ENCODE data around the gene CHID1. TPM values are rescaled to one million over a fixed set of nuclear protein-coding genes. Genes with fewer than 3 reads are reported as not detected.

The CHID1 gene
- total and polyA plus RNA-seq, 2 experiments from 2014 or later, result 72.3 to 202 TPM

- H3K4me3 ChIP-seq, result no peak overlapping the region
- no peaks in the 10 kb centered on the region for H3K4me1 ChIP-seq (ENCODE audit: insufficient read depth)
- H3K36me3 ChIP-seq (ENCODE audit: low read depth), result no peaks in the 10 kb centered on the region
- H3K27ac ChIP-seq, result no peak overlapping the region
- H3K9me2 ChIP-seq (ENCODE audit: insufficient read depth), result no peaks in the 10 kb centered on the region
- no peaks in the 10 kb centered on the region for H3K27me3 ChIP-seq (replicated peaks; ENCODE audit: insufficient read depth)
- 76 to 82% methylated on average over 17 to 27 of the region's 27 CpGs for WGBS, 2 experiments (ENCODE audit: low coverage in 1 of 2, low lambda C conversion rate in 2 of 2, missing lambda C conversion rate in 2 of 2)
- in situ Hi-C loops (cut with MboI), result no loop called here
- no peaks in the 10 kb centered on the region for H3K79me2 ChIP-seq (ENCODE audit: insufficient read depth)
- no peaks in the 10 kb centered on the region for H3F3A ChIP-seq (ENCODE audit: insufficient read depth)
- no peaks in the 10 kb centered on the region for H4K20me1 ChIP-seq (ENCODE audit: insufficient read depth)
- no peak overlapping the region for H3K9ac ChIP-seq
- H3K4me2 ChIP-seq (ENCODE audit: unreplicated experiment), result no peak overlapping the region
- no peaks in the 10 kb centered on the region for H3K9me3 ChIP-seq (ENCODE audit: low read depth)
- no peak overlapping the region for H2AFZ ChIP-seq
- no peak for DNase-seq
- TF ChIP-seq EZH2 (IDR thresholded peaks at IDR 0.05; ENCODE audit: insufficient read depth, poor library complexity, severe bottlenecking), result no peak
- no peak for TF ChIP-seq EZH2phosphoT487 (IDR thresholded peaks at IDR 0.05; ENCODE audit: insufficient read depth, low read depth)
These were observed 19.6 kb downstream of the CHID1 start for GRCh38 chr11:890794-891540.

GRCh38 chr11:889687-890475, 20.7 kb downstream of the CHID1 start:
- Histone ChIP-seq H3K9me2 (ENCODE audit: insufficient read depth) (no peaks in the 10 kb centered on the region), H3K9ac (no peak overlapping the region), H3K27me3 (replicated peaks; ENCODE audit: insufficient read depth) (no peaks in the 10 kb centered on the region), H3K27ac (no peak overlapping the region), H4K20me1 (ENCODE audit: insufficient read depth) (no peaks in the 10 kb centered on the region), H3K4me3 (no peak overlapping the region), H3K79me2 (ENCODE audit: insufficient read depth) (no peaks in the 10 kb centered on the region), H3K9me3 (ENCODE audit: low read depth) (no peaks in the 10 kb centered on the region), H3K36me3 (ENCODE audit: low read depth) (no peaks in the 10 kb centered on the region), H2AFZ (no peak overlapping the region), H3K4me1 (ENCODE audit: insufficient read depth) (no peaks in the 10 kb centered on the region), H3K4me2 (ENCODE audit: unreplicated experiment) (no peak overlapping the region), H3F3A (ENCODE audit: insufficient read depth) (no peaks in the 10 kb centered on the region)
- in situ Hi-C loops (cut with MboI), result no loop called here
- WGBS, 2 experiments (ENCODE audit: low coverage in 1 of 2, low lambda C conversion rate in 2 of 2, missing lambda C conversion rate in 2 of 2), result 91 to 94% methylated on average over 31 to 32 of the region's 32 CpGs
- DNase-seq, result no peak
- no peak for TF ChIP-seq EZH2phosphoT487 (IDR thresholded peaks at IDR 0.05; ENCODE audit: insufficient read depth, low read depth)
- TF ChIP-seq EZH2 (IDR thresholded peaks at IDR 0.05; ENCODE audit: insufficient read depth, poor library complexity, severe bottlenecking), result no peak

GRCh38 chr11:889257-889656, 21.4 kb downstream of the CHID1 start:
- Histone ChIP-seq H3K27me3 (replicated peaks; ENCODE audit: insufficient read depth) (no peaks in the 10 kb centered on the region), H2AFZ (no peak overlapping the region), H3K9me2 (ENCODE audit: insufficient read depth) (no peaks in the 10 kb centered on the region), H3K27ac (no peak overlapping the region), H3K79me2 (ENCODE audit: insufficient read depth) (no peaks in the 10 kb centered on the region), H3K4me3 (no peak overlapping the region), H3K4me1 (ENCODE audit: insufficient read depth) (no peaks in the 10 kb centered on the region), H3K4me2 (ENCODE audit: unreplicated experiment) (no peak overlapping the region), H3K9ac (no peak overlapping the region), H4K20me1 (ENCODE audit: insufficient read depth) (no peaks in the 10 kb centered on the region), H3F3A (ENCODE audit: insufficient read depth) (no peaks in the 10 kb centered on the region), H3K9me3 (ENCODE audit: low read depth) (no peaks in the 10 kb centered on the region), H3K36me3 (ENCODE audit: low read depth) (no peaks in the 10 kb centered on the region)
- WGBS, 2 experiments (ENCODE audit: low coverage in 1 of 2, low lambda C conversion rate in 2 of 2, missing lambda C conversion rate in 2 of 2), result 87 to 93% methylated on average over 11 to 13 of the region's 13 CpGs
- no peak for DNase-seq
- TF ChIP-seq EZH2phosphoT487 (IDR thresholded peaks at IDR 0.05; ENCODE audit: insufficient read depth, low read depth) (no peak), EZH2 (IDR thresholded peaks at IDR 0.05; ENCODE audit: insufficient read depth, poor library complexity, severe bottlenecking) (no peak)
- in situ Hi-C loops (cut with MboI), result no loop called here

- TF ChIP-seq EZH2 (IDR thresholded peaks at IDR 0.05; ENCODE audit: insufficient read depth, poor library complexity, severe bottlenecking), result no peak
- TF ChIP-seq EZH2phosphoT487 (IDR thresholded peaks at IDR 0.05; ENCODE audit: insufficient read depth, low read depth), result no peak
- Histone ChIP-seq H3K36me3 (ENCODE audit: low read depth) (no peaks in the 10 kb centered on the region), H3K4me3 (no peak overlapping the region), H3K79me2 (ENCODE audit: insufficient read depth) (no peaks in the 10 kb centered on the region), H3K27ac (no peak overlapping the region), H3K4me1 (ENCODE audit: insufficient read depth) (no peaks in the 10 kb centered on the region), H2AFZ (no peak overlapping the region), H3K4me2 (ENCODE audit: unreplicated experiment) (no peak overlapping the region), H3K27me3 (replicated peaks; ENCODE audit: insufficient read depth) (no peaks in the 10 kb centered on the region), H4K20me1 (ENCODE audit: insufficient read depth) (no peaks in the 10 kb centered on the region), H3F3A (ENCODE audit: insufficient read depth) (no peaks in the 10 kb centered on the region), H3K9me3 (ENCODE audit: low read depth) (no peaks in the 10 kb centered on the region), H3K9ac (no peak overlapping the region), H3K9me2 (ENCODE audit: insufficient read depth) (no peaks in the 10 kb centered on the region)
- in situ Hi-C loops (cut with MboI), result no loop called here
- DNase-seq, result no peak
- 89 to 92% methylated on average over 33 to 43 of the region's 45 CpGs for WGBS, 2 experiments (ENCODE audit: low coverage in 1 of 2, low lambda C conversion rate in 2 of 2, missing lambda C conversion rate in 2 of 2)
These were observed 22.0 kb downstream of the CHID1 start for GRCh38 chr11:888310-889212.
